HTERT RPE-1 (cell line): ENCODE data around the gene HOXD8.

Experiments
- in situ Hi-C: fragments of 300-500 bp; cut with MboI; formaldehyde crosslinking; loops from 4 replicates; pipeline ENCODE4 v1.14.3; 2020; ENCODE audit warnings: low sequenced_read_pairs

Gene HOXD8

GRCh38 chr2:176089843-176090395 lies 39.6 kb upstream of the HOXD8 start:
- in situ Hi-C loops, result loop anchor here (25.0 kb wide), 1 partner anchor 403 kb away; no protein-coding TSS in a partner anchor

DNA sequence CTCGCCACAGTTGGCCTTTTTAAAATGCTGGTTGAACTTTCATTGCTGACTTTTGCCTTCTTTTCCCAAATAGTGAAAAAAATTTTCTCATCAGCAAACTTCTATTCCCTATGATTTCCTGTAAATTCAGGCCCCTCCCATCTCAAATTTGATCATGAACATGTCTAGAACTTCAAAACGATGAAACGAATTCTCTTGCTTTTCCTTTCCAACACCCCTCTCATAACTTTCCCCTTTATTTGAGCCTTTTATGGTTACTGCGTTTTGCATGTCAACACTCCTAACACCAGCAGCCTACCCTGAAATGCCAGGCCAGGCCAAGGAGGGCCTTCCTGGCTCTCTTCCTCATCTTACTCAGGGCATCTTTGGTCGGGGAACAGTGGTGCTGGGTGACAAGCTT lies 38.6 kb upstream of the HOXD8 start:
- in situ Hi-C loops, result loop anchor here (25.0 kb wide), 1 partner anchor 404 kb away; no protein-coding TSS in a partner anchor

- in situ Hi-C loops, result loop anchor here (25.0 kb wide), 1 partner anchor 404 kb away; no protein-coding TSS in a partner anchor
Measured at GRCh38 chr2:176091329-176092258, 37.9 kb upstream of the HOXD8 start.

- in situ Hi-C loops, result loop anchor here (25.0 kb wide), 1 partner anchor 405 kb away; no protein-coding TSS in a partner anchor
Measured at GRCh38 chr2:176092270-176093144, 37.0 kb upstream of the HOXD8 start, which contains the start of gene HOXD13. HOXD13 (plus strand) TSS chr2:176092721; CDS start chr2:176092891, 170 bp downstream.

DNA sequence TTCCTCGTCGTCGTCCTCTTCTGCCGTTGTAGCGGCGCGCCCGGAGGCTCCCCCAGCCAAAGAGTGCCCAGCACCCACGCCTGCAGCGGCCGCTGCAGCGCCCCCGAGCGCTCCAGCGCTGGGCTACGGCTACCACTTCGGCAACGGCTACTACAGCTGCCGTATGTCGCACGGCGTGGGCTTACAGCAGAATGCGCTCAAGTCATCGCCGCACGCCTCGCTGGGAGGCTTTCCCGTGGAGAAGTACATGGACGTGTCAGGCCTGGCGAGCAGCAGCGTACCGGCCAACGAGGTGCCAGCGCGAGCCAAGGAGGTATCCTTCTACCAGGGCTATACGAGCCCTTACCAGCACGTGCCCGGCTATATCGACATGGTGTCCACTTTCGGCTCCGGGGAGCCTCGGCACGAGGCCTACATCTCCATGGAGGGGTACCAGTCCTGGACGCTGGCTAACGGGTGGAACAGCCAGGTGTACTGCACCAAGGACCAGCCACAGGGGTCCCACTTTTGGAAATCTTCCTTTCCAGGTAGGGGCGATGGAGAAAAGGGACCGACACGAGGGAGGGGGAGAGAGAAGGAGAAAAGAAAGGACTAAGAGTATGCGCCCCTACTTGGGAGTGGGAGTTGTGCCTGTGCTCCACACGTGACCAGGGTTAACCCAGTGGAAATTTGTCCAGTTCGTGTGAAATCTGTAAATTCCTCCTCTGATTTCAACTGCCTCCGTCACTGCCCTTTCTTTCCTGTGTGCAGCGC lies 36.2 kb upstream of the HOXD8 start:
- in situ Hi-C loops, result loop anchor here (25.0 kb wide), 1 partner anchor 406 kb away; no protein-coding TSS in a partner anchor

- in situ Hi-C loops, result loop anchor here (25.0 kb wide), 1 partner anchor 407 kb away; no protein-coding TSS in a partner anchor
Measured at GRCh38 chr2:176093898-176094249, 35.6 kb upstream of the HOXD8 start.

GRCh38 chr2:176094349-176094748 lies 35.2 kb upstream of the HOXD8 start:
- in situ Hi-C loops, result loop anchor here (25.0 kb wide), 1 partner anchor 407 kb away; no protein-coding TSS in a partner anchor

DNA sequence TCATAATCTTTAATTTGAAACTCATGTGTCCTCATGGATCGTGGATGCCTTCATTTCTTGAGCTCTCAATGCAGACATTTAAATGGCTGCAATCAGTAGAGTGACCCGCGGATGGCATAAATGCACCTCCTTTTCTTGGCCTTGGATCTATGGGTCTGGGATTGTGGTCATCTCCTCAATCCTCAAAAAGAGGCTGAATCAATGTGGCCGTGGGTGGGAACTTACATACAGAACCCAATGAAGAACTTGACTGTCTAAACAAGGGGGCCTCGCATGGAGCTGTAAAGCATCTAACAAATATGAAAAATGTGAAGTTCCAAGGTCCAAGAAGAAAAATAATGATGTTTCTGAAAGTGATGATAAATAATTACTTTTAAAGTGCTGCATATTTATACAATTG lies 34.1 kb upstream of the HOXD8 start:
- in situ Hi-C loops, result loop anchor here (25.0 kb wide), 1 partner anchor 408 kb away; no protein-coding TSS in a partner anchor

DNA sequence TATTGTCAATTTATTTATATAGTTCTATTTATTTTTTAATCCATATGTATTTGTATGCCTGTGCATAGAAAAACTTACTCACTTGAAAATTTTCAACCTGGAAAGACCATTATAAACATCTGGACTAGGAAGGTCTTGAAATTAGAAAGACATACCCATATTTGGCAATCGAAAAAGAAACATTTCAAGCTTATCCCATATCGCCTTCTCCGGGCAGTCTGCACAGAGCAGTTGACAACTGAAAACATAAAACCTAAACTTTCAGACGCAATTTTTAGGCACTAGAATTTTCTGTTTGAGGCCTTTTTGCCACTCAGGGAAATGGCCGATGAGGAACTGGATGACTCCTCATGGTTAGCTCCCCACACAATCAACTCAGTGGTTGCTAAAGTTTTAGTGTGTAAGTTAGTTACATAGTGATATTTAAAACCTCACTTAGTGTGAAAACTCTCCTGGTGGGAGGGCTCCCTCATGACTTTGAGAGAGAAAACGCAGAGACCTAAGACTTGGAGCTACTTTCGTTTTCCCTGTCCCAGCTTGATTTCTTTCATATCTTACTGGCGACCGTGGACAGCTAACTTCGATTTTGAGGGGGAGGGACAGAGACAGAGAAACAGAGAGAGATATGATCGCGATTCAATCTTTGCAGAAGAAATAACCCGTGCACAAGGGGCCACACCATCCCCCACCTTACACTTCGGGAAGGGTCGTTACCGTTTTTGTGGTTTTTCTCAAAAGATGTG lies 33.1 kb upstream of the HOXD8 start:
- in situ Hi-C loops, result loop anchor here (25.0 kb wide), 1 partner anchor 409 kb away; no protein-coding TSS in a partner anchor

GRCh38 chr2:176096986-176097819 lies 32.3 kb upstream of the HOXD8 start:
- in situ Hi-C loops, result loop anchor here (25.0 kb wide), 1 partner anchor 410 kb away; no protein-coding TSS in a partner anchor

DNA sequence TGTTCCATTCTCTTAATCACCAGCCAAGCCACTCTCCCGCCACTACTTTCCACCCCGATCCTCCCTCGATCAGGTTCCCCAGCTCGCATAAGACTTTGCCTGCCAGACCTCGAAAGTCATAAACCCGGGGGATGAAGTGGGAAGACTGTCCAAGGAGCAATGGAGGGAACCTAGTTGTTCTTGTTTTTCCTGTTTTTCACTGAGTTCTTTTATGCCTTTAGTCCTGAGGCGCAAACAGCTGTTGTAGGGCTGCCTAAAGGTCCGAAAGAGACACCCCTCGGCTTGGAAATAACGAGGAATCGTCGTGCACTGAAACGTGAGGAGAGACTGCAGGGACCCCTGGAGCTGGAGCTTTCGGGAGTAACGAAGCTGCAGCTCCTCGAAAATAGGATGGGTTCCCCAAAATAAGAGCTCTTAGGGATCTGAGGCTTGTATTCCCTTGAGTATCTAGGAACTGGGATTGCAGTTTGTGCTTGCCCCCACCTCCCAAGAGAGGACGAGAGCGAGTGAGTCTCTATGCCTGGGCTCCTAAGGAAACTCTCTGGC lies 31.6 kb upstream of the HOXD8 start:
- in situ Hi-C loops, result loop anchor here (25.0 kb wide), 1 partner anchor 411 kb away; no protein-coding TSS in a partner anchor

- in situ Hi-C loops, result loop anchor here (25.0 kb wide), 1 partner anchor 411 kb away; no protein-coding TSS in a partner anchor
Measured at GRCh38 chr2:176098366-176099158, 30.9 kb upstream of the HOXD8 start.

DNA sequence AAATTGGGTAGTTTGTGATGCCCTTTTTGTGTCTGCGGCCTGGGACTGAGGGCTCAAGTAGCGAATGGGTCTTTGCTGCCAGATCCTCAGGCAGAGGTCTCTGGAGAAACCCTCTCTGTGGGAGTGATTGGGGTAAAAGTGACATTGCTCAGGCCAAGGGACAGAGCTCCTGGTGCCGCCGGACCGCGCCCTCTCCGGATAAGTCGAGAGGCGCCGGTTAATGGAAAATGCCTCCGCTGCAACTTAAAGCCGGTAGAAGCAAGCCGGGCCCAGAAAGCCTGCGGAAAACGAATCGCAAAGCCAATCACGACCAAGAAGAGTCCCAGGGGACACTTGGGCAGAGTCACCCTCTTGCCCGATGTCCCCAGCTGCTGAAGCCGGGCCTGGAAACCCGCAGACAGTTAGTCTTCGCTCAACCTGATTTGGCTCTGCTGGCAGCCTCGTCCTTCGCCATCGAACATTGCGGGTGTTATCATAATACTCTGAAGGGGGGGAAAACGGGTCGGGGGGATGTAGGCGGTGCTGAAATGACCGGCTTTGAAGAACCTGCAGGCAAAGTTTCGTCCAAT lies 30.3 kb upstream of the HOXD8 start:
- in situ Hi-C loops, result loop anchor here (25.0 kb wide), 1 partner anchor 412 kb away; no protein-coding TSS in a partner anchor

- in situ Hi-C loops, result loop anchor here (25.0 kb wide), 1 partner anchor 413 kb away; no protein-coding TSS in a partner anchor
Measured at GRCh38 chr2:176099728-176100546, 29.6 kb upstream of the HOXD8 start, which contains the start of gene HOXD12. HOXD12 (plus strand) TSS chr2:176099795; CDS start chr2:176099802, 7 bp downstream.

DNA sequence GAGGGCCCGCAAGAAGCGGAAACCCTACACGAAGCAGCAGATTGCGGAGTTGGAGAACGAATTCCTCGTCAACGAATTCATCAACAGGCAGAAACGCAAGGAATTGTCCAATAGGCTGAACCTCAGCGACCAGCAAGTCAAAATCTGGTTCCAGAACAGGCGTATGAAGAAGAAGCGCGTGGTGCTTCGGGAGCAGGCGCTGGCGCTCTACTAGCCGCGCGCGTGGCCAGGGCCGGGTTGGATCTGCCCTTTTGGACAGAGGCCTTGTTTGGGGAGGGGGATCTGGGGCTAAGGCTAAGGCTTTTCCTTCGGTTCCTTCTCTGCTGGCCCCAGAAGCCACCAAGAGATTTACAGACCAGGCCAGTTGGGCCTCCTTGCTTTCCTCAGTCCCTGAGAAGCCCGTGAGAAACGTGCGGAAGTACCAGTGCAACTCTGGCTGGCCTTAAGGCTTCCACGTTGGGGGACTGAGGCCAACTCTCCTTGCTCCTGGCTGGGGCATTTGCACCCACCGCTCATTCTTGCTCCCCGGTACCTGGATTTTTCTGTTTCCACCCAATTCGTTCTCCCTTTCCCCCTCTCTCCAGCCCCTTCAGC lies 28.9 kb upstream of the HOXD8 start:
- in situ Hi-C loops, result no loop called here
